K562 (cell line): Measurements from ENCODE around the gene DCP2.

Experiments
- CREM ChIP-seq: IDR thresholded peaks from 2 replicates; pipeline ENCODE4 v1.6.1; 2014; ENCODE audit warnings: antibody characterized with exemption, low read depth
- DPF2 ChIP-seq: fragments of 450-650 bp; IDR thresholded peaks from 2 replicates; pipeline ENCODE4 v1.6.1; 2016
- GATAD2A ChIP-seq: fragments of 450-650 bp; IDR thresholded peaks from 2 replicates; pipeline ENCODE4 v1.6.1; 2017
- POLR2A ChIP-seq: fragments of 450-650 bp; conservative IDR thresholded peaks from 2 replicates; pipeline ENCODE4 v1.6.1; 2016
- TCF3 ChIP-seq: sonication (generic); formaldehyde crosslinking; IDR thresholded peaks from 2 replicates; pipeline ENCODE4 v1.4.0; 2020; ENCODE audit warnings: mild to moderate bottlenecking, missing genetic modification reagents
- TF ChIP-seq, protein P1 (sequence below), 3 experiments: IDR thresholded peaks in 2 of 3; conservative IDR thresholded peaks in 1 of 3; 2 replicates each; pipeline ENCODE4 v1.5.1; 2011 to 2012; ENCODE audit warnings: low read length in 3 of 3, mild to moderate bottlenecking in 3 of 3, control low read depth in 2 of 3, improper control_type of control experiment in 1 of 3, inconsistent platforms in 1 of 3, low read depth in 1 of 3, mixed read lengths in 1 of 3, moderate library complexity in 1 of 3; ENCODE audit not compliant: insufficient read depth in 2 of 3
- TF ChIP-seq, protein P2 (sequence below): sonication (generic); formaldehyde crosslinking; IDR thresholded peaks from 2 replicates; pipeline ENCODE4 v1.8.0; 2023; ENCODE audit warnings: mild to moderate bottlenecking, missing genetic modification reagents

GRCh38 chr5:113027431-113027830 lies 50.8 kb downstream of the DCP2 start:
- TF ChIP-seq POLR2A = no peak
- no peak for TF ChIP-seq DPF2
- TF ChIP-seq, protein P1, sequence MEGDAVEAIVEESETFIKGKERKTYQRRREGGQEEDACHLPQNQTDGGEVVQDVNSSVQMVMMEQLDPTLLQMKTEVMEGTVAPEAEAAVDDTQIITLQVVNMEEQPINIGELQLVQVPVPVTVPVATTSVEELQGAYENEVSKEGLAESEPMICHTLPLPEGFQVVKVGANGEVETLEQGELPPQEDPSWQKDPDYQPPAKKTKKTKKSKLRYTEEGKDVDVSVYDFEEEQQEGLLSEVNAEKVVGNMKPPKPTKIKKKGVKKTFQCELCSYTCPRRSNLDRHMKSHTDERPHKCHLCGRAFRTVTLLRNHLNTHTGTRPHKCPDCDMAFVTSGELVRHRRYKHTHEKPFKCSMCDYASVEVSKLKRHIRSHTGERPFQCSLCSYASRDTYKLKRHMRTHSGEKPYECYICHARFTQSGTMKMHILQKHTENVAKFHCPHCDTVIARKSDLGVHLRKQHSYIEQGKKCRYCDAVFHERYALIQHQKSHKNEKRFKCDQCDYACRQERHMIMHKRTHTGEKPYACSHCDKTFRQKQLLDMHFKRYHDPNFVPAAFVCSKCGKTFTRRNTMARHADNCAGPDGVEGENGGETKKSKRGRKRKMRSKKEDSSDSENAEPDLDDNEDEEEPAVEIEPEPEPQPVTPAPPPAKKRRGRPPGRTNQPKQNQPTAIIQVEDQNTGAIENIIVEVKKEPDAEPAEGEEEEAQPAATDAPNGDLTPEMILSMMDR (IDR thresholded peaks at IDR 0.05 in 2 of 3, conservative IDR thresholded peaks at IDR 0.05 in 1 of 3; ENCODE audit: insufficient read depth in 2 of 3, low read depth in 1 of 3, low read length in 3 of 3) = no peak
- no peak for TF ChIP-seq TCF3 (CRISPR knock-in tag)
- no peak for TF ChIP-seq GATAD2A
- TF ChIP-seq CREM = no peak
- TF ChIP-seq, protein P2, sequence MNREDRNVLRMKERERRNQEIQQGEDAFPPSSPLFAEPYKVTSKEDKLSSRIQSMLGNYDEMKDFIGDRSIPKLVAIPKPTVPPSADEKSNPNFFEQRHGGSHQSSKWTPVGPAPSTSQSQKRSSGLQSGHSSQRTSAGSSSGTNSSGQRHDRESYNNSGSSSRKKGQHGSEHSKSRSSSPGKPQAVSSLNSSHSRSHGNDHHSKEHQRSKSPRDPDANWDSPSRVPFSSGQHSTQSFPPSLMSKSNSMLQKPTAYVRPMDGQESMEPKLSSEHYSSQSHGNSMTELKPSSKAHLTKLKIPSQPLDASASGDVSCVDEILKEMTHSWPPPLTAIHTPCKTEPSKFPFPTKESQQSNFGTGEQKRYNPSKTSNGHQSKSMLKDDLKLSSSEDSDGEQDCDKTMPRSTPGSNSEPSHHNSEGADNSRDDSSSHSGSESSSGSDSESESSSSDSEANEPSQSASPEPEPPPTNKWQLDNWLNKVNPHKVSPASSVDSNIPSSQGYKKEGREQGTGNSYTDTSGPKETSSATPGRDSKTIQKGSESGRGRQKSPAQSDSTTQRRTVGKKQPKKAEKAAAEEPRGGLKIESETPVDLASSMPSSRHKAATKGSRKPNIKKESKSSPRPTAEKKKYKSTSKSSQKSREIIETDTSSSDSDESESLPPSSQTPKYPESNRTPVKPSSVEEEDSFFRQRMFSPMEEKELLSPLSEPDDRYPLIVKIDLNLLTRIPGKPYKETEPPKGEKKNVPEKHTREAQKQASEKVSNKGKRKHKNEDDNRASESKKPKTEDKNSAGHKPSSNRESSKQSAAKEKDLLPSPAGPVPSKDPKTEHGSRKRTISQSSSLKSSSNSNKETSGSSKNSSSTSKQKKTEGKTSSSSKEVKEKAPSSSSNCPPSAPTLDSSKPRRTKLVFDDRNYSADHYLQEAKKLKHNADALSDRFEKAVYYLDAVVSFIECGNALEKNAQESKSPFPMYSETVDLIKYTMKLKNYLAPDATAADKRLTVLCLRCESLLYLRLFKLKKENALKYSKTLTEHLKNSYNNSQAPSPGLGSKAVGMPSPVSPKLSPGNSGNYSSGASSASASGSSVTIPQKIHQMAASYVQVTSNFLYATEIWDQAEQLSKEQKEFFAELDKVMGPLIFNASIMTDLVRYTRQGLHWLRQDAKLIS = no peak
